ENCODE data around the gene ODAD4.

ODAD4 gene

GRCh38 chr17:41944943-41945342, 14.5 kb downstream of the ODAD4 start:
- no peak for DNase-seq

DNA sequence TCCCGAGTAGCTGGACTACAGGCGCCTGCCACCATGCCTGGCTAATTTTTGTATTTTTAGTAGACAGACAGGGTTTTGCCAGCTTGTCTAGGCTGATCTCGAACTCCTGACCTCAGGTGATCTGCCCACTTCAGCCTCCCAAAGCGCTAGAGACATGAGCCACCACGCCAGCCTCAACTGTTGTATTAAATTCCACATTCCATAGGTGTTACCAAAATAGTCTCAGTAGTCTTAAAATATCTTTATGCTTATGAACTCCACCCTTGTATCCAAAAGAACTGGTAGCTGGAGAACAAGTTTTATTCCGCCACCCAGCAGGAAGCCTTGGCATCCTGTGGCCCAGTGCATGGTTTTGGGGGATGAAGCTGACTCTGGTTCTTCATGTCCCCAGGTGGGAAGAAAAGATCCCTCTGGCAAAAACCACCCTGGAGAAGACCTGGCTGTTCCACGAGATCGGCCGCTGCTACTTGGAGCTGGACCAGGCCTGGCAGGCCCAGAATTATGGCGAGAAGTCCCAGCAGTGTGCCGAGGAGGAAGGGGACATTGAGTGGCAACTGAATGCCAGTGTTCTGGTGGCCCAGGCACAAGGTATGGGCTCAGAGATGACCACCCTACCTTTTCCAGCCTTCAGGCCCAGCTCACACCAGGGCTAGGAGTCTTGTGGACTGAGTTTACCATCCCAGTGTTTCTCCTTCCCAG, 18.5 kb downstream of the ODAD4 start:
- DNase-seq: no peak

DNA sequence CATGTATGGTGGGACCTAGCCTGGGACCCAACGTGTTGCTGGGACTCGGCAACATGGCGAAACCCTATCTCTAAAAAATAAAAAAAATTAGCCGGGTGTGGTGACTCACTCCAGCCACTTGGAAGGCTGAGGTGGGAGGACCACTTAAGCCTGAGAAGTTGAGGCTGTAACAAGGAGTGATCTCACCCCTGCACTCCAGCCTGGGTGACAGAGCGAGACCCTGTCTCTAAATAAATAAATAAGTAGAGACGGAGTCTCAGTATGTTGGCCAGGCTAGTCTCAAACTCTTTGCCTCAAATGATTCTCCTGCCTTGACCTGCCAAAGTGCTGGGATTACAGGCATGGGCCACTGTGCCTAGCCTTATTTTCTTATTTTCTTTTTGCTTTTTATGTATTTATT, 26.1 kb downstream of the ODAD4 start:
- no peak for DNase-seq

GRCh38 chr17:41957031-41957868, 26.8 kb downstream of the ODAD4 start:
- no peak for DNase-seq

- DNase-seq: no peak
Observed at GRCh38 chr17:41957869-41958439, 27.5 kb downstream of the ODAD4 start.

DNA sequence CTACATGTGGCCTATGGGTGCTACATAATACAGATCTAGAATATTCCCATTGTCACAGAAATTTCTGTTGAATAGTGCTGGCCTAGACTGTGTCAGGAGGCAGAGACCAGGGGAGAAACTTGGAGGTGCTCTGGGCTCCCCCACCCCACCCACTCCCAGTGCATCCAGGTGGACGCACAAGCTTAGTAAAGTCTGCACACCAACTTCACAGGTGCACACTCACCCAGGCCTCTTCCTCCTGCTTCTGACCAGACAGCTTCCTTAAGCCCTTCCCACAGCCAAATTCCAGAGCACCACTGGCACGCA, 28.6 kb downstream of the ODAD4 start:
- DNase-seq: no peak

- no peak for DNase-seq
Observed at GRCh38 chr17:41959336-41960095, 29.1 kb downstream of the ODAD4 start.

GRCh38 chr17:41962111-41962510, 31.7 kb downstream of the ODAD4 start:
- DNase-seq: no peak

DNA sequence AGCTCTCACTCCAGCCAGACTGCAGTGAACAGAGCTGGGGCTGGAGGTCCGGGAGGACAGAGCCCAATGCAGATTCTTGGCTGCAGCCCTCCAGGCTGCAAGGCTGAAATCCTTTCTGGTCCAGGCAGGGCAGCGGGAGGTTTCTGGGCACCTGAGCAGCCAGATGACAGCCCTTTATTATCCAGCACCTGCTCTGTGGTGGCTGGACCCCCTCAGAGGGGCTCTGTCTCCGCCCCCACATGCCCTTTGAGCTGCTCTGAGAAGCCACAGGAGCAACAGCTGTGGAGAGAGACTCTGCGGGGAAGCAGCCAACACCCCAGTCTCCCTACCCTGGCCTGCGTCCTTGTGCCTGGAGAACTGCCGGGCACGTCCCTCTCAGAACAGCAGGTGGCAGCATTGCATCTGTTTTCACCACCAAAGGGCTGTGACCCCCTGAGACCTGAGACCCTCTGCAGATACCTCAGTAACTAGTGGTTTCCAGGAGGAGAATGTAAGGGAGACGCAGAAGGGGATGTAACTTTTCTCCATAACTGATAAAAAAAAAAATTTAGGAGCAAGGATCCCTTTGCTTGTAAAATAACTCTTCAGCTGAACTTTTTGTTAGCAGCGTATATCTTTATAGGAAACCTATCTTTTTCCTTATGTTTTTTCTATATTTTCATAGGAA, 32.5 kb downstream of the ODAD4 start:
- DNase-seq: peak; percentile 88

GRCh38 chr17:41965694-41966462, 35.5 kb downstream of the ODAD4 start:
- no peak for DNase-seq

- peak; percentile 93 for DNase-seq
Observed at GRCh38 chr17:41966463-41967140, 36.2 kb downstream of the ODAD4 start, which contains the start of gene CNP. Gene CNP, plus strand, starts transcription at chr17:41966795. Its CDS starts 90 bp downstream, at chr17:41966885.

GRCh38 chr17:41967141-41967920, 36.9 kb downstream of the ODAD4 start:
- peak; percentile 46 for DNase-seq

DNA sequence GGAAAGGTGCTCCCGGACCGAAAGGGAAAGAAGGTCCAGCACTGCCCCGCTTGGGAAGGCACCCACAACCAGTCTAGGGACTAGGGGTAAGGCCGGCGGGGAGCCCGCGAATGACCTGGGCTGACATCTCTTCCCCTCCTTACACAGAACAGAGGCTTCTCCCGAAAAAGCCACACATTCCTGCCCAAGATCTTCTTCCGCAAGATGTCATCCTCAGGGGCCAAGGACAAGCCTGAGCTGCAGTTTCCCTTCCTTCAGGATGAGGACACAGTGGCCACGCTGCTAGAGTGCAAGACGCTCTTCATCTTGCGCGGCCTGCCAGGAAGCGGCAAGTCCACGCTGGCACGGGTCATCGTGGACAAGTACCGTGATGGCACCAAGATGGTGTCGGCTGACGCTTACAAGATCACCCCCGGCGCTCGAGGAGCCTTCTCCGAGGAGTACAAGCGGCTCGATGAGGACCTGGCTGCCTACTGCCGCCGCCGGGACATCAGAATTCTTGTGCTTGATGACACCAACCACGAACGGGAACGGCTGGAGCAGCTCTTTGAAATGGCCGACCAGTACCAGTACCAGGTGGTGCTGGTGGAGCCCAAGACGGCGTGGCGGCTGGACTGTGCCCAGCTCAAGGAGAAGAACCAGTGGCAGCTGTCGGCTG, 37.6 kb downstream of the ODAD4 start:
- no peak for DNase-seq

- no peak for DNase-seq
Observed at GRCh38 chr17:41968676-41969075, 38.3 kb downstream of the ODAD4 start.

GRCh38 chr17:41970901-41971331, 40.5 kb downstream of the ODAD4 start:
- DNase-seq: no peak

DNA sequence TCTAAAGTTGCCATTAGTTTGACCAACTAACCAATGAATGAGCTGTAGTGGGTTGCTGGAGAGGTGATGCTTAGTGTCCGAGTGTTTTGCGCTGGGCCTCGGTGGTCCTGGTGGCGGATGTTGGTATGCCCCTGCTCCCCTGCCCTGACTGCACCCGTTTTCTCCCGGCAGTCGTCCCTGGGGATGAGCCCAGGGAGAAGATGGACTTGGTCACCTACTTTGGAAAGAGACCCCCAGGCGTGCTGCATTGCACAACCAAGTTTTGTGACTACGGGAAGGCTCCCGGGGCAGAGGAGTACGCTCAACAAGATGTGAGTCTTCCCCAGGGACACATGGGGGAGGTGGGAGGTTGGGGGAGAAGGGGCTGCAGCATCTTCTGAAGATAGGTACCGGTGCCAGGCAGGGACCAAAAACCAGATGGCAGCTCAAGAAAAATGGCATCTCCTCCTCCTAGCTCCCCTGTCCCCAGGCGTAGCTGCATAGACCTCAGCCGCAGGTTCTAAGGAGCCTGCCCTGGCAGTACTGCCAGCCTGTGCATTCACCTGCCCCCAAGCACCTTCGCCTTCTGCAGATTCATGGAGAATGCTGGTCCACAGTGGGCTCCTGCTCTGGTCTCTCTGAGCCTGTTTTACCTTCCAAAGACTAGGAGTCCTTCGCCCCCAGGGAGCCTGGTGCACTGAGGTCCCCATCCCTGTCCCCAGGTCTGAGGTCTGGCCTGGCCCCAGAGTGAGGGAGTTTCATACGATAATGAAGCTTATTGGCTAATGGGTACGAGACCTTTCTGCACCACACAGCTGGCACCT, 41.5 kb downstream of the ODAD4 start:
- DNase-seq: no peak

DNA sequence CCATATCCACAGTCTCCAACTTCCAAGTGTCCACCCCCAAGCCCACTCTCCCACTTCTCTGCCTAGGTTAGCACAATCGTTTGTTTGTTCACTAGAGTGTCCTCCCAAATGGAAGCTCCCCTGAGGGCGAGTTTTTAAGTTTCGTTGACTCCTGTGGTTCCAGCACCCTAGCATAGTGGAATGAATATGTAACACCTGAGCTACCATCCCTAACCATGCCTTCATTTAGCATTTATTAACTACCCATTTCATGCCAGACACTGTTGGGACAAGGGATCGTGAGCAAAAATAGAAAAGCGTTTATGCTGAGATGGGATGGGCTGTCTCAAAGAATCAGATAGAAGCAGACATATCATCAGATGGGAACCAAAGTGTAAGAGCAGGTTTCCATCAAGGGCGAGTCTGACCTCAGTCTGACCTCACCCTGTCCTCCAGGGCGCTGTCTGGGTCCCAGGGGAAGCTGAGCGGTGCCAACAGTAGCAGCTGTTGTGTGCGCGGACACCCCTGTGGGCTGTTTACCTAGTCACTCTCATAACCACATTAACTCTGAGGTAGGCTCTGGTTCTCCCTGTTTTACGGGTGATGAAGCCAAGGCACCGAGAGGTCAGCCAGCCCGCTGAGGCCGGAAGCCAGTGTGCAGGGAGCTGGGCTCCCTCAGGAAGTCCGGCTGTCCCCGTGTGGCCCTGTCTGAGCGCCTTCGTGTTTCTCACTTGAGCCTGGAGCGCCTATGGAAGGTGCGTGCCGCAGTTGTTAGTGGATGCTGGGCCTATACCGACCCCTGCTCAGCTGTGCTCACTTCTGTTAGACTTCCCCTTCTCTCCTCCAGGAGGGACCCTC, 42.4 kb downstream of the ODAD4 start:
- DNase-seq: no peak

DNA sequence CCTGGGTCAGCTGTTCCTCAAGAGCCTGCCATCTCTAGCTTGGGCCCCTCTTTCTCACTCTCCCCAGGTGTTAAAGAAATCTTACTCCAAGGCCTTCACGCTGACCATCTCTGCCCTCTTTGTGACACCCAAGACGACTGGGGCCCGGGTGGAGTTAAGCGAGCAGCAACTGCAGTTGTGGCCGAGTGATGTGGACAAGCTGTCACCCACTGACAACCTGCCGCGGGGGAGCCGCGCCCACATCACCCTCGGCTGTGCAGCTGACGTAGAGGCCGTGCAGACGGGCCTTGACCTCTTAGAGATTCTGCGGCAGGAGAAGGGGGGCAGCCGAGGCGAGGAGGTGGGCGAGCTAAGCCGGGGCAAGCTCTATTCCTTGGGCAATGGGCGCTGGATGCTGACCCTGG, 43.0 kb downstream of the ODAD4 start:
- no peak for DNase-seq

All from femur (tissue), 1 donor.